HFF-Myc (cell line): ENCODE data around the gene FAM170B.

ENCODE experiments used
- DNase-seq: peaks from one replicate; pipeline ENCODE4 v3.0.0-alpha.2; 2011; ENCODE audit warnings: low read depth; ENCODE audit errors: extremely low read depth
- H3K4me3 ChIP-seq: replicated peaks from 2 replicates; pipeline ENCODE4 v1.5.1; 2011; ENCODE audit warnings: low read depth, mild to moderate bottlenecking, control low read depth, low read length
- CTCF ChIP-seq: IDR thresholded peaks from 2 replicates; pipeline ENCODE4 v1.5.1; 2012; ENCODE audit warnings: mild to moderate bottlenecking, low read depth, low read length, control low read depth; ENCODE audit errors: missing control alignments

Gene FAM170B

GRCh38 chr10:49090189-49090575, 43.6 kb downstream of the FAM170B start:
- DNase-seq, result no peak
- no peak for TF ChIP-seq CTCF
- H3K4me3 ChIP-seq, result no peak overlapping the region

GRCh38 chr10:49089557-49090188, 44.1 kb downstream of the FAM170B start:
- no peak overlapping the region for H3K4me3 ChIP-seq
- no peak for TF ChIP-seq CTCF
- no peak for DNase-seq

- no peak for TF ChIP-seq CTCF
- no peak for DNase-seq
- H3K4me3 ChIP-seq, result no peak overlapping the region
These were observed 44.7 kb downstream of the FAM170B start for GRCh38 chr10:49089152-49089551.

- no peak for TF ChIP-seq CTCF
- H3K4me3 ChIP-seq, result no peak overlapping the region
- no peak for DNase-seq
These were observed 46.9 kb downstream of the FAM170B start for GRCh38 chr10:49086889-49087288.

- no peak for DNase-seq
- no peak overlapping the region for H3K4me3 ChIP-seq
- TF ChIP-seq CTCF, result no peak
These were observed 50.6 kb downstream of the FAM170B start for GRCh38 chr10:49083261-49083660.

- TF ChIP-seq CTCF, result no peak
- DNase-seq, result no peak
- H3K4me3 ChIP-seq, result no peak overlapping the region
These were observed 51.1 kb downstream of the FAM170B start for GRCh38 chr10:49082766-49083165.

- no peak for DNase-seq
- no peak for TF ChIP-seq CTCF
- no peak overlapping the region for H3K4me3 ChIP-seq
These were observed 52.1 kb downstream of the FAM170B start for GRCh38 chr10:49081547-49082275.
